Pancreas (tissue), 10 donors: ENCODE data around the gene PRDM15. TPM values are rescaled to one million over a fixed set of nuclear protein-coding genes. Genes with fewer than 3 reads are reported as not detected.

Experiments used
- ATAC-seq, 4 donors: fragments of 200-7000 bp; cut with Tn5 transposase; one replicate each; pipeline versions ENCODE4 v1.8.0 to v1.9.1; 2020; ENCODE audit warnings: mild to moderate bottlenecking in 4 of 4, moderate library complexity in 4 of 4
- DNase-seq, 6 donors: peaks; one replicate each; pipeline ENCODE4 v3.0.0-alpha.2; 2020
- FAIRE-seq: peaks from 2 replicates; lab custom pipeline; 2012; peaks lifted over from hg19 to GRCh38; lab: Jason Lieb, UNC
- H3K27ac ChIP-seq, 4 donors: fragments of 200-600 bp; sonication (generic); 1 replicate in 3 of 4; 2 replicates in 1 of 4; pipeline versions ENCODE4 v1.5.0 to v1.8.0; 2020
- H3K27me3 ChIP-seq, 4 donors: fragments of 200-600 bp; one replicate each; pipeline ENCODE4 v1.8.0; 2021
- H3K36me3 ChIP-seq, 3 donors: fragments of 200-600 bp; sonication (generic) in 1 of 3; one replicate each; pipeline versions ENCODE4 v1.5.0 to v1.8.0; 2020 to 2021
- H3K4me1 ChIP-seq, 3 donors: fragments of 200-600 bp; one replicate each; pipeline ENCODE4 v1.8.0; 2021
- H3K4me3 ChIP-seq, 4 donors: fragments of 200-600 bp; sonication (generic) in 2 of 4; one replicate each; pipeline versions ENCODE4 v1.5.0 to v1.8.0; 2020 to 2021
- H3K9me3 ChIP-seq, 4 donors: fragments of 200-600 bp; one replicate each; pipeline ENCODE4 v1.8.0; 2021
- CTCF ChIP-seq, 4 donors: fragments of 200-600 bp; sonication (generic) in 3 of 4; IDR thresholded peaks; one replicate each; pipeline versions ENCODE4 v1.5.0 to v1.8.0; 2021; ENCODE audit warnings: antibody characterized with exemption in 4 of 4
- WGBS, 2 donors: extraction: QIAGEN DNeasy Blood & Tissue Kit; methylation state at CpG; one replicate each; pipeline ENCODE4 v1.1.7; 2013; 5-methylcytosine and 5-hydroxymethylcytosine counted together
- intact Hi-C, 3 donors: fragments of 100-400 bp; cut with DNase I; formaldehyde crosslinking; loops; one replicate each; pipeline versions ENCODE4 v1.11.1 to v1.14.2; 2022
- polyA plus RNA-seq, 2 donors: library from polyadenylated mRNA; stranded (reverse); fragments of 200-250 nt; gene quantifications; one replicate each; pipeline ENCODE4 v1.2.3, GENCODE V29; 2013
- total RNA-seq, 6 donors: library from RNA; stranded (reverse); fragmentation: NEBNext Ultra II Directional in 4 of 6; extraction: Animal tissue kit (Norgen Biotek cat#: 25700) in 4 of 6; gene quantifications; one replicate each; pipeline versions ENCODE4 v1.2.1 to v1.2.4, GENCODE V29; 2021 to 2023
- donor health status: healthy with polysubstance abuse.
- donor health status: DM: no; HTN: no; CAD: no; lungs with moderate emphysema.
- donor health status: DM: no; HTN: no; CAD: no.
- donor health status: control.
- donor health status: control.
- donor health status: Bipolar disorder and iron deficiency.
- donor health status: DM: yes; HTN: yes; CAD: no.
- donor health status: DM: no; HTN: no; CAD: no.
- donor health status: DM: no; HTN: no; CAD: no.
- donor health status: DM: yes; HTN: yes; CAD: no.

PRDM15 gene
- total and polyA plus RNA-seq, 8 donors: 1.6 to 3.9 (median 3.4) TPM

GRCh38 chr21:41876928-41877652, 2.1 kb downstream of the PRDM15 start:
- Histone ChIP-seq H3K27ac (no peak overlapping the region), H3K36me3 (no peaks in the 10 kb centered on the region), H3K27me3 (no peaks in the 10 kb centered on the region), H3K4me3 (peak overlapping the region in 1 of 4 donors; percentile 67), H3K4me1 (peaks cover 4 to 7% (median 6%) of the 10 kb centered on the region in 3 donors), H3K9me3 (no peaks in the 10 kb centered on the region)
- TF ChIP-seq CTCF (IDR thresholded peaks at IDR 0.05): no peak
- ATAC-seq: no peak
- WGBS, 2 donors: 83 to 87% methylated on average over 11 of the region's 11 CpGs
- DNase-seq: no peak
- no peak for FAIRE-seq
- intact Hi-C loops: no loop called here

GRCh38 chr21:41876396-41876795, 2.7 kb downstream of the PRDM15 start:
- intact Hi-C loops: no loop called here
- no peak for DNase-seq
- 91 to 96% methylated on average over 8 of the region's 8 CpGs for WGBS, 2 donors
- no peak for ATAC-seq
- Histone ChIP-seq H3K27ac (no peak overlapping the region), H3K27me3 (no peaks in the 10 kb centered on the region), H3K9me3 (no peaks in the 10 kb centered on the region), H3K36me3 (no peaks in the 10 kb centered on the region), H3K4me1 (peaks cover 4 to 7% (median 6%) of the 10 kb centered on the region in 3 donors), H3K4me3 (no peak overlapping the region)
- no peak for TF ChIP-seq CTCF (IDR thresholded peaks at IDR 0.05)
- no peak for FAIRE-seq

GRCh38 chr21:41875086-41875485, 4.1 kb downstream of the PRDM15 start:
- intact Hi-C loops: no loop called here
- FAIRE-seq: no peak

GRCh38 chr21:41874611-41875010, 4.5 kb downstream of the PRDM15 start:
- H3K27ac ChIP-seq: no peak overlapping the region
- 81 to 88% methylated on average over 11 of the region's 11 CpGs for WGBS, 2 donors
- no peak for ATAC-seq
- intact Hi-C loops: no loop called here
- H3K27me3 ChIP-seq: no peaks in the 10 kb centered on the region
- H3K9me3 ChIP-seq: no peaks in the 10 kb centered on the region
- H3K4me3 ChIP-seq: no peak overlapping the region
- H3K4me1 ChIP-seq: peaks cover 4 to 7% (median 6%) of the 10 kb centered on the region in 3 donors
- H3K36me3 ChIP-seq: no peaks in the 10 kb centered on the region
- no peak for FAIRE-seq
- no peak for TF ChIP-seq CTCF (IDR thresholded peaks at IDR 0.05)
- no peak for DNase-seq

More at GRCh38 chr21:41875086-41875485, 4.1 kb downstream of the PRDM15 start:
- H3K4me1 ChIP-seq: peaks cover 4 to 7% (median 6%) of the 10 kb centered on the region in 3 donors
- H3K27ac ChIP-seq: no peak overlapping the region
- no peaks in the 10 kb centered on the region for H3K27me3 ChIP-seq
- DNase-seq (no peak), ATAC-seq (no peak)
- no peaks in the 10 kb centered on the region for H3K36me3 ChIP-seq
- WGBS, 2 donors: 95 to 99% methylated on average over 8 of the region's 8 CpGs
- H3K4me3 ChIP-seq: no peak overlapping the region
- no peaks in the 10 kb centered on the region for H3K9me3 ChIP-seq
- TF ChIP-seq CTCF (IDR thresholded peaks at IDR 0.05): no peak

GRCh38 chr21:41873426-41873825, 5.7 kb downstream of the PRDM15 start:
- H3K4me1 ChIP-seq: peaks cover 4 to 7% (median 6%) of the 10 kb centered on the region in 3 donors
- no peak for DNase-seq
- TF ChIP-seq CTCF (IDR thresholded peaks at IDR 0.05): no peak
- FAIRE-seq: no peak
- ATAC-seq: no peak
- H3K27ac ChIP-seq: no peak overlapping the region
- H3K27me3 ChIP-seq: no peaks in the 10 kb centered on the region
- H3K9me3 ChIP-seq: no peaks in the 10 kb centered on the region
- H3K4me3 ChIP-seq: no peak overlapping the region
- no peaks in the 10 kb centered on the region for H3K36me3 ChIP-seq
- intact Hi-C loops: no loop called here
- WGBS, 2 donors: 86 to 87% methylated on average over 6 of the region's 6 CpGs
